Mesenteric fat pad (tissue), 1 donor: Measurements from ENCODE around the gene MRC2. TPM values are rescaled to one million over a fixed set of nuclear protein-coding genes. Genes with fewer than 3 reads are reported as not detected.
"Not testable (repeated sequence)": the region's sequence is repeated elsewhere in the genome, so short reads cannot be mapped to it uniquely, and the experiment has no call there.

Experiments
- DNase-seq: peaks from one replicate; pipeline ENCODE4 v3.0.0-alpha.2; 2020; ENCODE audit warnings: low spot score
- total RNA-seq: library from RNA; stranded (reverse); fragmentation: NEBNext Ultra II Directional; extraction: Animal tissue kit (Norgen Biotek cat#: 25700); gene quantifications from one replicate; pipeline ENCODE4 v1.2.1, GENCODE V29; 2021
- donor health status: DM: yes; HTN: yes; CAD: no.

The MRC2 gene
- total RNA-seq, 1 donor from 2014 or later: 46.1 TPM

- no peak for DNase-seq
Observed at GRCh38 chr17:62676952-62677596, 49.6 kb downstream of the MRC2 start.

- no peak for DNase-seq
Observed at GRCh38 chr17:62678214-62678919, 50.9 kb downstream of the MRC2 start.

GRCh38 chr17:62679866-62680377 is 52.5 kb downstream of the MRC2 start:
- no peak for DNase-seq

GRCh38 chr17:62680541-62681052 is 53.1 kb downstream of the MRC2 start:
- DNase-seq: no peak

- DNase-seq: no peak
Observed at GRCh38 chr17:62681061-62681938, 53.8 kb downstream of the MRC2 start.

- no peak for DNase-seq
Observed at GRCh38 chr17:62681939-62682381, 54.5 kb downstream of the MRC2 start.

GRCh38 chr17:62684179-62684578 is 56.7 kb downstream of the MRC2 start:
- no peak for DNase-seq

- DNase-seq: no peak
Observed at GRCh38 chr17:62687997-62688396, 60.5 kb downstream of the MRC2 start.

GRCh38 chr17:62688398-62689160 is 61.1 kb downstream of the MRC2 start:
- DNase-seq: no peak

- DNase-seq: no peak
Observed at GRCh38 chr17:62689441-62690167, 62.1 kb downstream of the MRC2 start.

- no peak for DNase-seq
Observed at GRCh38 chr17:62690168-62690897, 62.9 kb downstream of the MRC2 start.

- not testable (repeated sequence) for DNase-seq
Observed at GRCh38 chr17:62691589-62691915, 64.1 kb downstream of the MRC2 start.

GRCh38 chr17:62692159-62692651 is 64.7 kb downstream of the MRC2 start:
- DNase-seq: no peak

GRCh38 chr17:62692721-62693431 is 65.4 kb downstream of the MRC2 start:
- no peak for DNase-seq

GRCh38 chr17:62693616-62694409 is 66.3 kb downstream of the MRC2 start:
- DNase-seq: no peak

GRCh38 chr17:62695093-62695738 is 67.7 kb downstream of the MRC2 start:
- DNase-seq: not testable (repeated sequence)

GRCh38 chr17:62696256-62696655 is 68.8 kb downstream of the MRC2 start:
- DNase-seq: no peak
